Hypothalamus (tissue), 51 donors: ENCODE data around the gene NAV3.

Source experiments
- DNase-seq, 51 donors: peaks; one replicate each; lab custom pipeline; 2025; lab: John Stamatoyannopoulos, UW

Gene NAV3

DNA sequence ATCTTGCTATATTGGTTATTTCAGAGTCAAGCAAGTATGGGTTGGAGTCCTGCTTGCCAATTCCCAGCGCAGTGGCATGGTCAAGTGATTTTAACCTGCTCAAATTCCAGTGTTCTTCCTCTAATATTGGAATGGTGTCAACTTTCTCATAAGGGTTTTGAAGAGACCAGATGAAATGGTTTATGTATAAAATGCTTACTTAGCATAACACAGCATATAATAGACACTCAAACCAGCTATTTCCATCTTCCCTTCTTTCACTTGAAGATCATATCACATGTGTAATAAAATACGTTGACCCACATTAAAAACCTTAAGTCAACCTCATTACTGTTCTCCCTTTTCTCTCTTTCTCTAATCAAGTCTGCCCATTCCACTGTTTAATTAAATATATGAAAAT is 144.0 kb downstream of the NAV3 start:
- DNase-seq = no peak

- DNase-seq = no peak
Observed at GRCh38 chr12:77979597-77980250, 149.0 kb downstream of the NAV3 start.

DNA sequence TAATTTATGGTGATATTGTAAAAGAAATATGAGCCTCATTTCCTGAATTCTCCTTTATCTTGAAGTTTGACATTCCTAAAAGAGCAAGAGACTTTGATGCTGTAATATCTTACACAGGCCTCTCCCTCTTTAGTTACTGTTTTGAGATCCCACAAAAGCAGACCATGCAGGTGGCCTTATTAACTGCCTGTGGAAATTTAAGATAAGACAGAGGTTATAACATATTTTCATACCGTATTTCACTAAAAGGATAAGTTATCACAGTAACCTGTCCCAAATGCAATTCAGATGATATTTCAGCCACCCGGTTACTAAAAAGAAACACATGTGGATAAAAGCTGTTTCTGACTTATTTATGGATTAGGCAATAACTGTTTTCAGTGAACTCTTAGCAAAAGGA is 150.1 kb downstream of the NAV3 start:
- DNase-seq = no peak

DNA sequence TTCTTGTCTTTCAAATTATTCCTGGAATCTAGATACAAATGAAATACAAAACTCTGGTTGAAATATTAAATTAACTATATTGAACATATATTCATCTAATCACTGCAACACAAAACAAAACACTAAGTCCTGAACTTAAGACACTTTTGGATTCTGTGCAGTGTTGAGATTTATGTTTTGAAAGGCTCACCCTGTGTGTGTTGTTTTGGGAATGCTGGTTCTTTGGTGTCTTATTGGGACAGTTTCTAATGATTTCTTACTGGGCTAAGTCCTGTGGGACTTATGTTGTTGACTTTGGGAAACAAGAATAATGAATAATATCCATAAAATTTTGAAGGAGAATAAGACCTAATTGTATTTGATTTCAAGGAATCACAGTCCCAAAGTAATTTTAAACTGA is 153.2 kb downstream of the NAV3 start:
- DNase-seq = no peak

- peak in 1 of 51 donors; percentile 35 for DNase-seq
Observed at GRCh38 chr12:77992760-77993159, 162.1 kb downstream of the NAV3 start.

GRCh38 chr12:77993658-77994057 is 163.0 kb downstream of the NAV3 start:
- peak in 1 of 51 donors; percentile 7 for DNase-seq

DNA sequence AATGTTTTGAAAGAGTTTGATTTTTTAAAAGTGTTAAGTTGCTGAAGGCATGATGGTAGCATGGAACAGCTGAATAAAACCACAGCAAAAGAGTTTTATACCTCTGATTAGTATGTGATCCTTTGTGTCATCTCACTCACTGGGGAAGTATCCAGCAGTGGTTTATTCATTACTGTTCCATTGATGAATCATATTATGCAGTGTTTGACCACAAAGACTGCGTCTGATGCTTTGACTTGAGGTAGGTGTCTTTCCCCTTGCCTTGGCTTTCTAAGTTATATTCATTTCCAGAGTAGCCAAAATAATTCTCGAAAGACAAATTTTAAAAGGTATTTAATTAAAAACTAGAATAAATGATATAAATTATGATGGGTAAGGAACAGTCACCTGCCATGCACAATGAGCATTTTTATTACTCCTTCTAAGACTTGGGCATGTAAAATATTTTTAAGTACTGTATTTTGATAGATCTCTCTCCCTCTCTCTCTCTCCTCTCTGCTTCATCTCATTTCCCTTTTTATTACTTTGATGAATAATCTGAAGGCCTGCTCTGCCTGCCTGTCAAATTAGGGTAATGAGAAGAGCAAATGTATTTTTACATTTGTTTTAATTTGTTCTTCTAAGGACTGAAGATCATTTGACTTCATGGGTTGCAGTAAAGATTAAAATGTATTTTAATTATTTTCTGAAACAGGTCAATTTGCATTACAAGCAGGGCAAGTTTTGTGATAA is 164.9 kb downstream of the NAV3 start:
- no peak for DNase-seq

GRCh38 chr12:77996670-77997069 is 166.0 kb downstream of the NAV3 start:
- no peak for DNase-seq

GRCh38 chr12:77998236-77998786 is 167.6 kb downstream of the NAV3 start:
- DNase-seq = no peak

- DNase-seq = no peak
Observed at GRCh38 chr12:77999074-77999715, 168.5 kb downstream of the NAV3 start.

GRCh38 chr12:78002878-78003277 is 172.2 kb downstream of the NAV3 start:
- no peak for DNase-seq

DNA sequence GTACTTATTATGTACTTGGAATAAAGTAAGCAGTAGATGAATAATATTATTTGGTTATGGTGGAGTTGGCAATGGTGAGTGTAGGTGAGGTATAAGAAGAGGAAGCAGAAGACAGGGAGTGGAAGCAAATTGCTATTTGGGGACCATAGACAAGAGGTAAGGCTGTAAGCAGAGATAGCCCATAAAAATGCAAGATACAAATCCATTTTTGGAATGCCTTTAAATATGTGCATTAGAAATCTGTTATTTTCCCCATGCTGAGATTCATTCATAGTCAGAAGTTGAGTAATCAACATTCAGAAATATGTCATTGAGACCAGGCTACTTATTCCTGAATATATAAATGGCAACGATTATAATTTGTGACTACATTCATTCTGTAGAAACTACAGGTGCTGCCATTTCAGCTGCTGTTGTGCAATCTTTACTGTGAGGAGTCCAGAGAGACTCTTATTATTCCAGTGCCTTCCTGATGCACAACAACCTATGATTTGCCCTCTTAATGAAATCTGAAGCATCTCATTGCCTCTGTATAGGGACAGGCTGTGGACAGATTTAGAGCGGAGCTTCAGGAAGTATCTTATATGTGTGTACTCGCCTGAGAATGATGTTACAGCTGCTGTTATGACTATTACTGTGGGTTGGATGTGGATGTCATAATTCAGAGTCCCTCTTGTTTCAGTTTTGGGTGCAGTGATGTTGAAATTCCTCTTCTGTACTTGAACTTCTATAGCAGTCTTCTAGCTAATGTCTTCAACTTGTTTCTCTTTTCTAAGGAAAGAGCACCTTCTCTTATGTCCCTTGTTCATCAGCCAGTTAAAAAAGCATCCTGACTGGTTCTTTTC is 173.8 kb downstream of the NAV3 start:
- no peak for DNase-seq

DNA sequence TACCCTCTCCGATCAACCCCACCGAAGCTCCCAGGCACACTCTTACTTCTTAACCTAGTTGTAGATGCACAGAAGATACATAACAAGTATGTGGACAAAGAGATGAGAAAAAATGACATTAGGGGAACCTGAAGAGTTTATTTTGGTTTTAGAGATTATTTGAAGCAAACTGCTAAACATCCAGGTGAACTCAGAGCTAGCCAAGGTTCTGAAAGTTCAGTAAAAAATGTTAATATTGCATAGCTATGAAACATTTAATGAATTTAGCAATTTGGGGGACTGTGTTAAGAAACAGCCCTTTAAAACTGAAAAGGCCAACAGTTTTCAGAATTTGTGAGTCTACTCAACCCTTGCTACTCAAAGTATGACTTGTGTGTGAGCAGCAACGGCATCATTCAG is 174.4 kb downstream of the NAV3 start:
- DNase-seq = no peak

DNA sequence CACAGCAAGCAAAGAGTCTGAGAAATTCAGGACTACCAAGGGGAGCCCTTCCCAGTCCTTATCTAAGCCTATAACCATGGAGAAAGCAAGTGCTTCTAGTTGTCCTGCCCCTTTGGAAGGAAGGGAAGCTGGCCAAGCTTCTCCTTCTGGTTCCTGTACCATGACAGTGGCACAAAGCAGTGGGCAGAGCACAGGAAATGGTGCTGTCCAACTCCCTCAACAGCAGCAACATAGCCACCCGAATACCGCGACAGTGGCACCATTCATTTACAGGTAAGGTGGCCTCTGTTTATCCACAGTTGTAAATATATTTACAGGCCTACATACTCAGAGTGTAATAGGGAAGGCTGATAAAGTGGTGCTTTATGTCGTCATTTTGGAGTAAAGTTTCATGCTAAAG is 176.5 kb downstream of the NAV3 start:
- no peak for DNase-seq

DNA sequence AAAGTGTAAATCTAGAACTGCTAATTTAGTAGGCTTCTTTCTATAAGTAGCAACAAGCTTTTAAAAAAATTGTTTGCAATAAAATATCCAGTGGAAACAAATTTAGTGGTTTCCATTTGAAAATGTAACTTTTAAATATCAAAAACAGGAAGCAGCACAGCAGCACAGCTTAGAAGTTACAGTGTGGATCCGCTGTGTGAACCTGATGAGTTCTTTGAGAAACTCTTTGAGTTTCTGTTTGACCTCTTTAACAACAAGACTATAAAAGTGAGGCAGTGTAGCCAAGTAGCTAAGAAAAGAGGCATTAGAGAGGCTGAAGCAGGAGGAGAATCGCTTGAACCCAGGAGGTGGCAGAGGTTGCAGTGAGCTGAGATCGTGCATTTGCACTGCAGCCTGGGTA is 178.3 kb downstream of the NAV3 start:
- no peak for DNase-seq

GRCh38 chr12:78018171-78018910 is 187.6 kb downstream of the NAV3 start:
- no peak for DNase-seq

DNA sequence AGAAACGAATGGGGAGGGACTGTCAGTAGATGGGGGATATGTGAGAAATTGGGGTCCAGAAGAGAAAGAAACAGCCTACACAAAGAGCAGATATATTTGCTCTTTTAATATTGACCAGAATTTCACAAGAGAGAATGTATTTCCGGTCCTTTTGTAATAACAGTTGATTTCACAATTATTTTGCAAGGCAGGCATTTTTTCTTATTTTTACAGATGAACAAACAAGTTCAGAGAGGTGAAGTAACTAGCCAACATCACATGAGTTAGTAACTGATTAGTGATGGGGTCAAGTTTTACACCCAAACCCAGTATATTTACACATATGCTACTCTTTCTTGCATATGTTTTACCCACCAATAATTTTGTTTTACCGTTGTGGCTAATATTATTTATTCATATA is 188.2 kb downstream of the NAV3 start:
- no peak for DNase-seq

GRCh38 chr12:78028426-78028825 is 197.7 kb downstream of the NAV3 start:
- no peak for DNase-seq

- DNase-seq = peak in 1 of 51 donors; percentile 7
Observed at GRCh38 chr12:78034025-78034424, 203.3 kb downstream of the NAV3 start.
